Measurements from ENCODE around the gene OCA2.

The OCA2 gene

GRCh38 chr15:28021281-28022039 is 77.7 kb downstream of the OCA2 start:
- H3K27me3 ChIP-seq (replicated peaks; ENCODE audit: insufficient read depth, low read length) = no peaks in the 10 kb centered on the region
- no peaks in the 10 kb centered on the region for H3K9me2 ChIP-seq (replicated peaks; ENCODE audit: insufficient read depth, low read length)
- no peak overlapping the region for H2AFZ ChIP-seq (ENCODE audit: low read length)
- no peak overlapping the region for H3K4me2 ChIP-seq (ENCODE audit: low read depth, low read length)
- no peaks in the 10 kb centered on the region for H4K20me1 ChIP-seq (ENCODE audit: insufficient read depth, low read length)
- no peaks in the 10 kb centered on the region for H3K9me3 ChIP-seq (replicated peaks; ENCODE audit: insufficient read depth, low read length)
- H3K79me2 ChIP-seq (ENCODE audit: low read length) = no peaks in the 10 kb centered on the region
- H3K4me3 ChIP-seq (ENCODE audit: low read length) = no peak overlapping the region
- H3F3A ChIP-seq (ENCODE audit: insufficient read depth, low read length) = no peaks in the 10 kb centered on the region
- no peaks in the 10 kb centered on the region for H3K4me1 ChIP-seq (ENCODE audit: low read length)
- peak; percentile 25 for DNase-seq
- TF ChIP-seq EZH2phosphoT487 (IDR thresholded peaks at IDR 0.05; ENCODE audit: low read length) (no peak), EZH2 (optimal IDR thresholded peaks at IDR 0.05; ENCODE audit: low read depth, low read length) (no peak), CTCF (IDR thresholded peaks at IDR 0.05; ENCODE audit: low read length) (no peak)
- no peak overlapping the region for H3K27ac ChIP-seq (ENCODE audit: low read length)
- H3K9ac ChIP-seq (ENCODE audit: low read length) = no peak overlapping the region
- H3K36me3 ChIP-seq (replicated peaks; ENCODE audit: insufficient read depth, low read length) = no peaks in the 10 kb centered on the region

GRCh38 chr15:28020644-28021043 is 78.5 kb downstream of the OCA2 start:
- DNase-seq = no peak
- H3K4me2 ChIP-seq (ENCODE audit: low read depth, low read length) = no peak overlapping the region

GRCh38 chr15:28019594-28020309 is 79.4 kb downstream of the OCA2 start:
- Histone ChIP-seq H3K4me3 (ENCODE audit: low read length) (no peak overlapping the region), H2AFZ (ENCODE audit: low read length) (no peak overlapping the region), H4K20me1 (ENCODE audit: insufficient read depth, low read length) (no peaks in the 10 kb centered on the region), H3K4me1 (ENCODE audit: low read length) (no peaks in the 10 kb centered on the region), H3K9me3 (replicated peaks; ENCODE audit: insufficient read depth, low read length) (no peaks in the 10 kb centered on the region), H3K4me2 (ENCODE audit: low read depth, low read length) (no peak overlapping the region), H3K79me2 (ENCODE audit: low read length) (no peaks in the 10 kb centered on the region), H3K9ac (ENCODE audit: low read length) (no peak overlapping the region), H3F3A (ENCODE audit: insufficient read depth, low read length) (no peaks in the 10 kb centered on the region), H3K27ac (ENCODE audit: low read length) (no peak overlapping the region), H3K9me2 (replicated peaks; ENCODE audit: insufficient read depth, low read length) (no peaks in the 10 kb centered on the region), H3K36me3 (replicated peaks; ENCODE audit: insufficient read depth, low read length) (no peaks in the 10 kb centered on the region), H3K27me3 (replicated peaks; ENCODE audit: insufficient read depth, low read length) (no peaks in the 10 kb centered on the region)
- TF ChIP-seq EZH2phosphoT487 (IDR thresholded peaks at IDR 0.05; ENCODE audit: low read length) = no peak
- no peak for TF ChIP-seq EZH2 (optimal IDR thresholded peaks at IDR 0.05; ENCODE audit: low read depth, low read length)
- no peak for TF ChIP-seq CTCF (IDR thresholded peaks at IDR 0.05; ENCODE audit: low read length)
- DNase-seq = no peak

More at GRCh38 chr15:28020644-28021043, 78.5 kb downstream of the OCA2 start:
- no peak overlapping the region for H3K27ac ChIP-seq (ENCODE audit: low read length)
- no peaks in the 10 kb centered on the region for H3K4me1 ChIP-seq (ENCODE audit: low read length)
- H3K27me3 ChIP-seq (replicated peaks; ENCODE audit: insufficient read depth, low read length) = no peaks in the 10 kb centered on the region
- no peaks in the 10 kb centered on the region for H3K9me2 ChIP-seq (replicated peaks; ENCODE audit: insufficient read depth, low read length)
- H3K4me3 ChIP-seq (ENCODE audit: low read length) = no peak overlapping the region
- no peaks in the 10 kb centered on the region for H4K20me1 ChIP-seq (ENCODE audit: insufficient read depth, low read length)
- H3K36me3 ChIP-seq (replicated peaks; ENCODE audit: insufficient read depth, low read length) = no peaks in the 10 kb centered on the region
- H3K9ac ChIP-seq (ENCODE audit: low read length) = no peak overlapping the region
- H3K79me2 ChIP-seq (ENCODE audit: low read length) = no peaks in the 10 kb centered on the region
- no peaks in the 10 kb centered on the region for H3K9me3 ChIP-seq (replicated peaks; ENCODE audit: insufficient read depth, low read length)
- H2AFZ ChIP-seq (ENCODE audit: low read length) = no peak overlapping the region
- H3F3A ChIP-seq (ENCODE audit: insufficient read depth, low read length) = no peaks in the 10 kb centered on the region
- TF ChIP-seq CTCF (IDR thresholded peaks at IDR 0.05; ENCODE audit: low read length) (no peak), EZH2 (optimal IDR thresholded peaks at IDR 0.05; ENCODE audit: low read depth, low read length) (no peak), EZH2phosphoT487 (IDR thresholded peaks at IDR 0.05; ENCODE audit: low read length) (no peak)
